Osteocyte (in vitro differentiated cells): Measurements from ENCODE around the gene TCN2. TPM values are rescaled to one million over a fixed set of nuclear protein-coding genes. Genes with fewer than 3 reads are reported as not detected.

Experiments used
- DNase-seq: peaks from one replicate; pipeline ENCODE4 v3.0.0; 2021; ENCODE audit warnings: mixed read lengths; ENCODE audit not compliant: unreplicated experiment; ENCODE audit errors: extremely low spot score
- H3K27ac Mint-ChIP-seq: one replicate; pipeline ENCODE4 v1.8.0; 2021; ENCODE audit warnings: mild to moderate bottlenecking, mixed read lengths; ENCODE audit not compliant: unreplicated experiment
- H3K27me3 Mint-ChIP-seq: one replicate; pipeline ENCODE4 v1.8.0; 2021; ENCODE audit warnings: mixed read lengths; ENCODE audit not compliant: unreplicated experiment
- H3K36me3 Mint-ChIP-seq: one replicate; pipeline ENCODE4 v1.8.0; 2021; ENCODE audit warnings: mixed read lengths; ENCODE audit not compliant: unreplicated experiment
- H3K4me1 Mint-ChIP-seq: one replicate; pipeline ENCODE4 v1.8.0; 2021; ENCODE audit warnings: mixed read lengths; ENCODE audit not compliant: unreplicated experiment
- H3K4me3 Mint-ChIP-seq: one replicate; pipeline ENCODE4 v1.8.0; 2021; ENCODE audit warnings: mild to moderate bottlenecking, moderate library complexity, mixed read lengths; ENCODE audit not compliant: unreplicated experiment
- H3K9me3 Mint-ChIP-seq: one replicate; pipeline ENCODE4 v1.8.0; 2021; ENCODE audit warnings: mixed read lengths; ENCODE audit not compliant: unreplicated experiment
- total RNA-seq: library from RNA; stranded (reverse); gene quantifications from 2 replicates; pipeline ENCODE4 v1.2.1, GENCODE V29; 2021
- TF ChIP-seq, protein P1 (sequence below): fragments of 200-600 bp; sonication (generic); IDR thresholded peaks from 2 replicates; pipeline ENCODE4 v1.5.0; 2021; ENCODE audit warnings: antibody characterized with exemption, mild to moderate bottlenecking, moderate library complexity

Gene TCN2
- total RNA-seq, 1 donor from 2014 or later = 57.7 TPM

GRCh38 chr22:30596199-30596598 is 10.8 kb upstream of the TCN2 start:
- H3K9me3 Mint-ChIP-seq = no peaks in the 10 kb centered on the region
- TF ChIP-seq, protein P1, sequence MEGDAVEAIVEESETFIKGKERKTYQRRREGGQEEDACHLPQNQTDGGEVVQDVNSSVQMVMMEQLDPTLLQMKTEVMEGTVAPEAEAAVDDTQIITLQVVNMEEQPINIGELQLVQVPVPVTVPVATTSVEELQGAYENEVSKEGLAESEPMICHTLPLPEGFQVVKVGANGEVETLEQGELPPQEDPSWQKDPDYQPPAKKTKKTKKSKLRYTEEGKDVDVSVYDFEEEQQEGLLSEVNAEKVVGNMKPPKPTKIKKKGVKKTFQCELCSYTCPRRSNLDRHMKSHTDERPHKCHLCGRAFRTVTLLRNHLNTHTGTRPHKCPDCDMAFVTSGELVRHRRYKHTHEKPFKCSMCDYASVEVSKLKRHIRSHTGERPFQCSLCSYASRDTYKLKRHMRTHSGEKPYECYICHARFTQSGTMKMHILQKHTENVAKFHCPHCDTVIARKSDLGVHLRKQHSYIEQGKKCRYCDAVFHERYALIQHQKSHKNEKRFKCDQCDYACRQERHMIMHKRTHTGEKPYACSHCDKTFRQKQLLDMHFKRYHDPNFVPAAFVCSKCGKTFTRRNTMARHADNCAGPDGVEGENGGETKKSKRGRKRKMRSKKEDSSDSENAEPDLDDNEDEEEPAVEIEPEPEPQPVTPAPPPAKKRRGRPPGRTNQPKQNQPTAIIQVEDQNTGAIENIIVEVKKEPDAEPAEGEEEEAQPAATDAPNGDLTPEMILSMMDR = no peak
- peaks cover 11% of the 10 kb centered on the region for H3K27me3 Mint-ChIP-seq
- no peaks in the 10 kb centered on the region for H3K36me3 Mint-ChIP-seq
- no peak for DNase-seq
- no peak overlapping the region for H3K27ac Mint-ChIP-seq
- no peaks in the 10 kb centered on the region for H3K4me1 Mint-ChIP-seq
- H3K4me3 Mint-ChIP-seq = no peak overlapping the region

DNA sequence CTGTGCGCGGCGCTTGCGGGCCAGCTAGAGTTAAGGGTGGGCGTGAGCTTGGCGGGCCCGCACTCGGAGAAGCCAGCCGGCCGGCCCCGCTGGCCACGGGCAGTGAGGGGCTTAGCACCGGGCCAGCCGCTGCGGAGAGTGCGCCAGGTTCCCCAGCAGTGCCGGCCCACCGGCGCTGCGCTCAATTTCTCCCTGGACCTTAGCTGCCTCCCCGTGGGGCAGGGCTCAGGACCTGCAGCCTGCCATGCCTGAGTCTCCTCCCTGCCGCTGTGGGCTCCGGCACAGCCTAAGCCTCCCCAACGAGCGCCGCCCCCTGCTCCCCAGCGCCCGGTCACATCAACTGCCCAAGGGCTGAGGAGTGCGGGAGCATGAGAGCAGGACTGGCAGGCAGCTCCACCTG is 10.1 kb upstream of the TCN2 start:
- peaks cover 11% of the 10 kb centered on the region for H3K27me3 Mint-ChIP-seq
- H3K36me3 Mint-ChIP-seq = no peaks in the 10 kb centered on the region
- TF ChIP-seq, protein P1 = no peak
- H3K27ac Mint-ChIP-seq = no peak overlapping the region
- no peak overlapping the region for H3K4me3 Mint-ChIP-seq
- no peak for DNase-seq
- H3K4me1 Mint-ChIP-seq = no peaks in the 10 kb centered on the region
- no peaks in the 10 kb centered on the region for H3K9me3 Mint-ChIP-seq

GRCh38 chr22:30598986-30599385 is 8.0 kb upstream of the TCN2 start:
- no peak overlapping the region for H3K27ac Mint-ChIP-seq
- H3K27me3 Mint-ChIP-seq = peaks cover 11% of the 10 kb centered on the region
- TF ChIP-seq, protein P1 = no peak
- no peaks in the 10 kb centered on the region for H3K36me3 Mint-ChIP-seq
- no peaks in the 10 kb centered on the region for H3K9me3 Mint-ChIP-seq
- no peaks in the 10 kb centered on the region for H3K4me1 Mint-ChIP-seq
- no peak for DNase-seq
- H3K4me3 Mint-ChIP-seq = no peak overlapping the region

- no peak for DNase-seq
- Mint-ChIP-seq H3K9me3 (no peaks in the 10 kb centered on the region), H3K36me3 (peaks cover 2% of the 10 kb centered on the region), H3K4me3 (no peak overlapping the region), H3K4me1 (peaks cover 5% of the 10 kb centered on the region), H3K27ac (no peak overlapping the region), H3K27me3 (peaks cover 4% of the 10 kb centered on the region)
- TF ChIP-seq, protein P1 = no peak
These were observed 6.1 kb upstream of the TCN2 start for GRCh38 chr22:30600921-30601320.

DNA sequence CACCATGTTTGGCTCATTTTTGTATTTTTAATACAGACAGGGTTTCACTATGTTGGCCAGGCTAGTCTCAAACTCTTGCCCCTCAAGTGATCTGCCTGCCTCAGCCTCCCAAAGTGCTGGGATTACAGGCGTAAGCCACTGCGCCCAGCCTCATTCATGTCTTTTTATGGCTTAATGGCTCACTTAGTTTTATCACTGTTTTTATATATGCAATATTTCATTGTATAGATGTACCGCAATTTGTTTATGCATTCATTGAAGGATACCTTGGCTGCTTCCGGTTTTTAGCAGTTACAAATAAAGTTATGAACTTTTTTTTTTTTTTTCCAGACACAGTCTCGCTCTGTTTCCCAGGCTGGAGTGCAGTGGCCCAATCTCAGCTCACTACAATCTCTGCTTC is 5.5 kb upstream of the TCN2 start:
- peaks cover 2% of the 10 kb centered on the region for H3K27me3 Mint-ChIP-seq

More for the DNA sequence above, 5.5 kb upstream of the TCN2 start:
- H3K4me1 Mint-ChIP-seq = peaks cover 10% of the 10 kb centered on the region
- DNase-seq = no peak
- no peak overlapping the region for H3K4me3 Mint-ChIP-seq
- TF ChIP-seq, protein P1 = no peak
- H3K36me3 Mint-ChIP-seq = peaks cover 2% of the 10 kb centered on the region
- no peaks in the 10 kb centered on the region for H3K9me3 Mint-ChIP-seq
- no peak overlapping the region for H3K27ac Mint-ChIP-seq
